KBM-7 (cell line): ENCODE measurements around the gene ZNF362.
A peak's percentile ranks its signal among the peaks of the same experiment; 100 is the strongest.

Experiments
- DNase-seq: peaks from one replicate; pipeline ENCODE4 v3.0.0-alpha.2; 2015
- in situ Hi-C: fragments of 300-500 bp; cut with MboI; formaldehyde crosslinking; loops from 2 replicates; pipeline ENCODE4 v1.14.3; 2020; ENCODE audit warnings: low sequenced_read_pairs, low pct_unique_long_range_greater_than_20kb, mixed read lengths

Gene ZNF362

GRCh38 chr1:33242652-33243051 is 13.6 kb upstream of the ZNF362 start:
- in situ Hi-C loops: no loop called here
- peak; percentile 24 for DNase-seq

- no peak for DNase-seq
- in situ Hi-C loops: no loop called here
Observed at GRCh38 chr1:33244143-33244808, 12.0 kb upstream of the ZNF362 start.

DNA sequence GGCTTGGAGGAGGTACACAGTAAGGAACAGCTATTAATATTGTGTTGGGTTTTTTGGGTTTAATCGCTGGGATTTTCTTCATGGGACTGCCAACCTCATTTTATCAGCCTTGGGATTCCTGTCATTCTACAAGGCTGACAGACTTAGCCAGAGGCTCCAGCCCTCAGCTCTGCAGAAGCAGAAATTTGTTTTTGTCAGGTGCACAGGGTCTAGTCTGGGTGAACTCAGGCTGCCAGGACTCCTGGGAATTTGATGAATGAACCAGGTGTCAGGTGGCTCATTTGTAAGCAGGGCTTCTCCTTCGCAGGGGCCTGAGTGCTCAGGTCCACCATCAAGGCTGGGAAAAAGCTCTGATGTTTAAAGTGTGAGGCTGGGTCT is 11.5 kb upstream of the ZNF362 start:
- in situ Hi-C loops: no loop called here
- DNase-seq: no peak

DNA sequence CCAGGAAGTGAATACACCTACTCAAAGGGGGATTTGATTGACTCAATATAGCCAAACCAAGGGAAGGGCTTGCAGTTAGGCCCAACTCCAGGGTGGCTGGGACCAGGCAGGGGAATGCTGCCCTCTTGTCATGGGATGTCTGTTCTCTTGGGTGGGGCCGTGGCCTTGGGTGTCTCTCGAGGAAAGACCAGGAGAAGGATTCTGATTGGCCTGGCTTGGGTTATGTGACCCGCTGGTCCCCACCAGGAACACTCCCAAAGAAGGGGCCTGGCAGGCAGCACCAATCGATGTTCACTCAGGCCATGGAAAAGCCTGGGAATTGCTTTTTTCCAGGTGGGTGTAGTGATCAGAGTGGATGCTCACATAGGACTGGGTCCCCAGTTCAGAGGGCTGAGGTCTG is 10.1 kb upstream of the ZNF362 start:
- in situ Hi-C loops: no loop called here
- DNase-seq: no peak

DNA sequence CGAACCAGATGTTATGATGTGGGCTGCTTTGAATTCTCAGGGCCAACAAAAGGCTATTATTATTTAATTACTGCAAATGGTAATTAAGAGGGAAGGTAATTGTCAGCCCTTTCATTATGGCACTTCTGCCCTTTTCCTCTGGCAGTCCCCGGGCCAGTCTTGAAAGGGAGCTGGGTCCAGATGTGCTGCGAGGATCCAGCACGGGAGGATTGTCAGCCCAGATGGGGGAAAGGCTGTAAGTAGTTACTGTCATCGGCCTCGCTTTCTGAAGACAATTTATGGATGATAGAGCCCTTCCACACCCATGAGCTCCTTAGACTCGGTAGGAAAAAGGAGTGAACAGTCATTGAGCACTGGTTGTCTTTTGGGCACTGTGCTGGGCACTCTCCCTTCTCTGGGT is 8.7 kb upstream of the ZNF362 start:
- in situ Hi-C loops: no loop called here
- no peak for DNase-seq

DNA sequence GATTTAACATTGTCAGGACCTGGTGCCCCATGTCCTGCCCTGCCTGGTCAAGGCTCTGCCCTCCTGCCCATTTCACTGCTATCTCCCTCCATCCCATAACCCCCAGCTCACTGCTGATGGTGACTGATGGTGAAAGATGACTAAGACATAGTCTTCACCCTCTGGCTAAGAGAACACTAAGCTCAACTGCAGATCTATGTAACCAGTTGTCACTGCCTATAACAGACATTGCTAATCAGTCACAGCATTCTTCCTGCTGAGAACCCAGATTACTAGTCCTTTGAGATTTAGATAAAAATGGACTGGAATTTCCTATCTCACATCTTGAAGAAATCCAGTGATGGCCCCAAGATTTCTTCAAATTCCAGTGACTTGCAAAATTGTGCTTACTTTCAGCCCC is 8.0 kb upstream of the ZNF362 start:
- in situ Hi-C loops: no loop called here
- no peak for DNase-seq

GRCh38 chr1:33249422-33249821 is 6.9 kb upstream of the ZNF362 start:
- in situ Hi-C loops: no loop called here
- no peak for DNase-seq

GRCh38 chr1:33250217-33250616 is 6.1 kb upstream of the ZNF362 start:
- no peak for DNase-seq
- in situ Hi-C loops: no loop called here

GRCh38 chr1:33250724-33251123 is 5.6 kb upstream of the ZNF362 start:
- in situ Hi-C loops: no loop called here
- no peak for DNase-seq

- in situ Hi-C loops: no loop called here
- no peak for DNase-seq
Observed at GRCh38 chr1:33254491-33254890, 1.8 kb upstream of the ZNF362 start.

DNA sequence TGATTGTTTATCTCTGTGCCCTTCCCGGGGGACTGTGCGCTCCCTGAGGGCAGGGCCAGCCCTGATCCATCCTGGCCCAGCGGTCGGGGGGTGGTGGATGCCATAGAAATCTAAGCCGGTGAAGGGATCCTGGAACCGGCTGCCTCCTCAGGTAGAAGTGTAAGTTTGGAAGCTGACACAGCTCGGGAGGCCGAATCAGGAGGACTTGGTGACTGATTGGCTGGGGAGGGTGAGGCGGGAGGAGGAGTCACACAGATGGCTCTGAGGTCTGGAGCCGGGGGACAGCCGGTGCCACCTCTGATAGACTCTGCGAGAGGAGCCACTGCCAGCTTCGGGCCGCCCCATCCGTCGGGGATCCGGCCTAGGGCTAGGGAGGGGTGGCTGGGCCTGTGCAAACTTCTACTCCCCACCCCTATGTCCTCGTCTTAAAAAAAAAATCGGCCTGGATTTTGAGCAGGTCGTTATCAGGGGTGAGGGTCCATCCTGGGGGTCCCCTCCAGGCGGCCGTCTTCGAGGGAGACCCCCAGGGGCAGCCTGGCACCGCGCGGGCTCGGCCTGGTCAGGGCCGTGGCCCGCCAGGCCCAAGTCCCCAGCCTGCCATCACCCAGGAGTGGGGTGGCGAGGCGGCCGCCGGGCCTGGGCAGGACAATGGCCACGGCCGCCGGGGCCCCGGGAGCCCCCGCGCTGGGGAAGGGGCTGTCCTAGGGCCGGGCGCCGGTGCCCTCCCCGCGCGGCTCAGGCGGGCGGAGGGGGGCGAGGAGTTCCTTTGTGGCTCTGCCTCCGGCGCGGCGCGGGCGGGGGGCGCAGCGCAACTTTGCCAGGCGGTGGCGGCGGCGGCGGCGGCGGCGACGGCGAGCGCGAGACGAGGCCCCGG is 708 bp upstream of the ZNF362 start:
- in situ Hi-C loops: no loop called here
- DNase-seq: peak; percentile 78

DNA sequence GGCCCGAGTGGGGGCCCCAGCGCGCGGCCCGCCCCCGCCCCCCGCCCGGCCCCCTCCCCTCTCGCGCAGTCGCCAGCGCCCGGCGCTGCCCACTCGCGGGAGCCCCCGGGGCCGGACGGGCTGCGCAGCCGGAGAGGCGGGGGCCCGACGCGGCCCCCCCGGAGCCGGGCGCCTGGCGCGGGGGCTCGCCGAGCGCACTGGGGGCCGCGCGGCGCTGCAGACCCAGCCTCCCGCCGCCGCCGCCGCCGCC is 146 bp upstream of the ZNF362 start:
- DNase-seq: no peak
- in situ Hi-C loops: no loop called here

DNA sequence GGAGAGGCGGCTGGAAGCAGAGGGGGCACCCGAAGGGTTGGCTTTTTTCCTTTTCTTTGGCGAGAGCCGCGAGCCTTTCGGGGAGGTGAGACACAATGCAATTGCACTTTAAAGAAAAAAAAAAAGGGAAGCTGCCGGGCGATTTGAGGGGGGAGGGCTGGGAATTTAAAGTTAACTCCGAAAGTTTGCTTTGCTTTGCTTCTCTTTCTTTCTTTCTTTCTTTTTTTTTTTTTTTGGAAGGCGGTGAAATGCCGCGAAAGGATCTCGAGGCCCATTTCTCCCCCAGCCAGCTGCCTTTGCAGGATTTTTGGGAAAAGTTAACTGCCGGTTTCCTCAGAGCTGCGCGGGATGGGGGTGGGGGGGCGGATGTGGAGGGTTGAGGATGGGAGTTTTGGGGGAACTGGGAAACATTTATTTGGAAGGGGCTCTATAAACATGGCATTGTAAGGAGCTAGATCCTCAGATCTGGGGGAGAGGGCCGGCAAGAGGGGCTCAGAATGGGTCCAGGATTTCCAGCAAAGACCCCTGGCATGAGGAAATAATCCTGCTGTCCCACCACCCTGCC is 997 bp downstream of the ZNF362 start:
- no peak for DNase-seq
- in situ Hi-C loops: no loop called here

GRCh38 chr1:33257772-33258712 is 1.8 kb downstream of the ZNF362 start:
- in situ Hi-C loops: no loop called here
- DNase-seq: peak; percentile 3

- in situ Hi-C loops: no loop called here
- DNase-seq: no peak
Observed at GRCh38 chr1:33258788-33259274, 2.5 kb downstream of the ZNF362 start.

DNA sequence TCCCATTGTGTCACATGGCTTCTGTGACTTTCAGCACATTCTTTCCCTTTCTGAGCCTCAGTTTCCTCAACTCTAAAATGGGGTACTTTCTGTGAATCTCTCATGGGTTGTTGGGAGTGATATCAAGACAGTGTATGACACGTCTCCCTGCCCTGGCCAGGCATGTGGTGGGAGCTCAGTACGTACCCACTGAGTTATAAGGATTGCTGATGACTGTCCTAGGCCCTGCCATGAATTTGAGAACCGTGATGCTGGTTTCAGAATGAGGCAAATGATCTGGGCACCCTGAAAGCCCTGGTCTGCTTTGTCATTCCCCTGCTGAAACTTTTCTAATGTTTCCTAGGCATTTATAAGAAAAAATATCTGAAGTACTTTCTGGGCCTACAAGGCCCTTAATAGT is 3.6 kb downstream of the ZNF362 start:
- in situ Hi-C loops: no loop called here
- DNase-seq: no peak

- no peak for DNase-seq
Observed at GRCh38 chr1:33260439-33260838, 4.1 kb downstream of the ZNF362 start.

DNA sequence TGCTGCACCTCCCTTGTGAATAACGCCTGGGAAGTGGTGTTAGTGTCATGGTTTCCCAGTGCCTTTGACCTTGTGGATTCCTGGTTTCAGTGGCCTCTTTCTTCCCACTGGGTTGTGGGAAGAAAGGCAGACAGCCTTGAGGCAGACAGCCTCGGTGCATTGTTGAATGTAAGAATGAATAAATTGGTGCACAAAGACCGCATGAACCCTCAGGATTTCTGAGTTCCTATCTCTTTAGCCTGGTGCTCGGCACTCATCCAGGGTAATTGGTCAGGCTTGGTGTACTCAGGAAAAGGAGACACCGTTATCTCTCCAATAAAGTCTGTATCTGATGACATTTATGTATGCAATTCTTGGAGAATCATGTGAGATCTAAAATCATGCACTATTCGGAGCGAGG is 5.1 kb downstream of the ZNF362 start:
- no peak for DNase-seq
- in situ Hi-C loops: no loop called here

More at GRCh38 chr1:33260439-33260838, 4.1 kb downstream of the ZNF362 start:
- in situ Hi-C loops: no loop called here

DNA sequence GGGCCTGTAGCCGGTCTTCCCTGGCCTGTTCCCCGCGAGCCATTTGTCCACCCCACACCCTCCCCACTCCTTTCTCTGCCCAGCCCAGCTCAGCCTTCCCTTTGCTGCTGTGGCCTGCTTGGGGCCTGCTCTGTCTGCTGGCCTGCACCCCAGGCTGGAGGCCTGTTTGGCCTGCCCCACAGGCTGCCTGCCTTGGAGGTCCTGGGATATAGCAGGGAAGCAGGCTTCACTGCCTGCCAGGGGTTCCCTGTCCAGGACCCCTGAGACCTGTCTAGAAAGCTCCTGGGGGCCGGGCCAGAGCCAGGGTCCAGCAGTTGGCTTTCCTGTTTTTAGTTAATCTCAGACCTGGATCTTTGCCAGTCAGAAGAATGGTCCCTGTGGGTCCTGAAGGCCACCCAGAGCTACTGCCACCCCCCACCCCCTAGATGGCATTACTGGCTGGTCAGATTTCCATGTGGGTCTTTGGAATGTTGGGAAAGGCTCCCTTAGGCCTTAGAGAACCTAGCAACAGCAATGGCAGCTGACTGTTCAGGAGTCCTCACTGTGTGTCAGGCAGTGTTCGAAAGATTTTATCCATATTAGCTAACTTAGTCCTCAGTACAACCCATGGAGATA is 7.7 kb downstream of the ZNF362 start:
- no peak for DNase-seq
- in situ Hi-C loops: no loop called here
